Panc1 (cell line): ENCODE results near the gene MAGI2. TPM values are rescaled to one million over a fixed set of nuclear protein-coding genes. Genes with fewer than 3 reads are reported as not detected.
A peak's percentile ranks its signal among the peaks of the same experiment; 100 is the strongest.

Experiments used
- ATAC-seq: fragments of 200-7000 bp; cut with Tn5 transposase; 2 replicates; pipeline ENCODE4 v1.9.1; 2020; ENCODE audit warnings: mild to moderate bottlenecking, moderate library complexity
- BruUV-seq: library from RNA; stranded (reverse); fragments of 400-500 nt; replicated peaks from 2 replicates; lab custom pipeline; 2021; lab: Mats Ljungman, UMichigan
- CTCF ChIA-PET: fragments of 300-600 bp; sonication (Branson Sonifier 250); formaldehyde crosslinking; loops from one replicate; lab custom pipeline; 2022; ENCODE audit warnings: antibody characterized with exemption; lab: Charles Lee
- POLR2A ChIA-PET: fragments of 300-600 bp; sonication (Branson Sonifier 250); formaldehyde crosslinking; loops from one replicate; lab custom pipeline; 2022; ENCODE audit warnings: antibody characterized with exemption; lab: Charles Lee
- DNase-seq: peaks from one replicate; pipeline ENCODE4 v3.0.0-alpha.2; 2010; ENCODE audit warnings: low read depth, low spot score
- H3K27ac ChIP-seq: 2 replicates; pipeline ENCODE4 v1.5.1; 2011; ENCODE audit warnings: mild to moderate bottlenecking, low read length, inconsistent platforms
- H3K27me3 ChIP-seq: fragments of 200-500 bp; sonication (Bioruptor generic); 2 replicates; pipeline ENCODE4 v1.6.0; 2014; ENCODE audit warnings: low read length, inconsistent platforms; ENCODE audit not compliant: control insufficient read depth, insufficient read depth
- H3K36me3 ChIP-seq: fragments of 200-500 bp; sonication (Bioruptor generic); 2 replicates; pipeline ENCODE4 v1.5.1; 2014; ENCODE audit warnings: inconsistent platforms, mild to moderate bottlenecking, low read length, moderate library complexity; ENCODE audit not compliant: control insufficient read depth, insufficient read depth
- H3K4me1 ChIP-seq: 2 replicates; pipeline ENCODE4 v1.5.1; 2011; ENCODE audit warnings: inconsistent platforms, mild to moderate bottlenecking, low read length, moderate library complexity; ENCODE audit not compliant: control insufficient read depth, insufficient read depth
- H3K4me3 ChIP-seq, 2 experiments: 2 replicates each; pipeline ENCODE4 v1.5.1; 2011 to 2012; ENCODE audit warnings: low read depth in 2 of 2, low read length in 2 of 2, mild to moderate bottlenecking in 2 of 2, inconsistent platforms in 1 of 2, moderate library complexity in 1 of 2
- H3K9me3 ChIP-seq: fragments of 200-500 bp; sonication (Bioruptor generic); 2 replicates; pipeline ENCODE4 v1.5.1; 2014; ENCODE audit warnings: low read depth, mild to moderate bottlenecking, inconsistent platforms, low read length, moderate library complexity; ENCODE audit not compliant: control insufficient read depth, insufficient read depth
- POLR2AphosphoS5 ChIP-seq: IDR thresholded peaks from 2 replicates; pipeline ENCODE4 v1.6.1; 2012; ENCODE audit warnings: mild to moderate bottlenecking, low read depth, low read length, moderate library complexity
- SIN3A ChIP-seq: IDR thresholded peaks from 2 replicates; pipeline ENCODE4 v1.6.1; 2012; ENCODE audit warnings: low read depth, mild to moderate bottlenecking, low read length, moderate library complexity, borderline replicate concordance; ENCODE audit not compliant: insufficient read depth
- TCF7L2 ChIP-seq: IDR thresholded peaks from 2 replicates; pipeline ENCODE4 v1.6.1; 2011; ENCODE audit warnings: mild to moderate bottlenecking, low read depth, low read length, inconsistent platforms
- in situ Hi-C: cut with HindIII; loops from 2 replicates; pipeline ENCODE4 v1.10.0; 2016; ENCODE audit warnings: low sequenced_read_pairs, low pct_unique_long_range_greater_than_20kb
- intact Hi-C: fragments of 100-400 bp; cut with micrococcal nuclease; formaldehyde crosslinking; loops from one replicate; pipeline ENCODE4 v1.10.0; 2022; ENCODE audit not compliant: unreplicated experiment
- total RNA-seq: library from RNA; stranded (reverse); gene quantifications from one replicate; pipeline ENCODE4 v1.2.1, GENCODE V29; 2021; ENCODE audit not compliant: unreplicated experiment
- TF ChIP-seq, protein P1 (sequence below): fragments of 450-650 bp; IDR thresholded peaks from 2 replicates; pipeline ENCODE4 v1.5.1; 2017; ENCODE audit warnings: mild to moderate bottlenecking
- TF ChIP-seq, protein P2 (sequence below), 2 experiments: IDR thresholded peaks; 2 replicates each; pipeline ENCODE4 v1.6.1; 2011 to 2012; ENCODE audit warnings: low read depth in 2 of 2, control low read depth in 1 of 2, low read length in 1 of 2, mild to moderate bottlenecking in 1 of 2, moderate library complexity in 1 of 2; ENCODE audit not compliant: insufficient read depth in 1 of 2

Gene MAGI2
- total RNA-seq, 1 experiment from 2014 or later: 5.4 TPM

DNA sequence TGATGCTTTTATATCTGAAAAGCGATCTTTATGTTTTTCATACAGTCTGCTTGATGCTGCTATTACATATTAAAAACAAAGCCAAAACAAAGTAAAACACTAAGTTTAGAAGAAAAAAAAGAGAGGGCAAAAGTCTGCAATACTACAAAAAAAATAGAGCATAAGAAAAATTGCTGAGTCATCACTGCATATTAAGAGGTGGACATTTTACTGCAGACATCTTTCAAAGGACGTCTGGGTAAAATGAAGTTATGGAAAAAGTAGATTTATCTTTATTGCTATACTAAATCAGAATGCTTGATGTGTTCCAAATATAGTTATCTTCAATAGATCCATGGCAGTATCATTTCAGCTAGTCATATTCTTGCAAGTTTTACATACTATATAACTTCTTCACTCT is 172.0 kb downstream of the MAGI2 start:
- TF ChIP-seq TCF7L2: no peak
- DNase-seq: no peak
- no peak for ATAC-seq
- intact Hi-C loops (loop anchor here (10.0 kb wide), 1 partner anchor 763 kb away; no protein-coding TSS in a partner anchor), in situ Hi-C loops (no loop called here)
- H3K4me3 ChIP-seq: no peak overlapping the region
- H3K9me3 ChIP-seq: peaks cover 10% of the 10 kb centered on the region; the same call in 1 of the 2 replicates
- CTCF ChIA-PET: interaction anchor here (1.1 to 1.6 kb wide), 2 partner anchors 11 to 17 kb away, joined by 3 read pairs; no protein-coding TSS in a partner anchor
- H3K36me3 ChIP-seq: no peaks in the 10 kb centered on the region
- POLR2A ChIA-PET: interaction anchor here (0.6 kb wide), 1 partner anchor 1822 kb away, joined by 3 read pairs; no protein-coding TSS in a partner anchor
- peak overlapping the region; percentile 97 for H3K27ac ChIP-seq
- no TSS peak for BruUV-seq
- no peaks in the 10 kb centered on the region for H3K27me3 ChIP-seq
- H3K4me1 ChIP-seq: peaks cover 44% of the 10 kb centered on the region

DNA sequence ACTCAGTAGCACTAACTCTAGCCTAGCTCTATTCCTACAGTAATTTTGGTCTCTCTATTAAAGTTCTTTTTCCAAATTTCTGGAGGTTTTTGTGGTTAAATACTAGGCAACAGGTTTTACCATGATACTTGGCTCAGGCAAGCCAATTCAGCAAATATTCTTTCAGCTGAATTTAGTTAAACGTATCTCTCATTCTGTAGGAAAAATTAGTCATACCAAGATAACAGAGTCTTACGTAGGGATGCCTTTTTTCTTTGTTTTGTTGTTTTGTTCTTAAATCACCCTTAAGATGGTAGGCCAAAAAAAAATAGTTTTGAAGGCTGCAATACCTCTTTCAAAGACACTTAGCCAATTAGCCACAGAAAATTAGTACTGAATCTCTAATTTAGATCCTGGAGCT is 180.5 kb downstream of the MAGI2 start:
- peaks cover 13% of the 10 kb centered on the region; the same call in 1 of the 2 replicates for H3K9me3 ChIP-seq
- TF ChIP-seq SIN3A (no peak), TCF7L2 (no peak), POLR2AphosphoS5 (no peak)
- TF ChIP-seq, protein P1, sequence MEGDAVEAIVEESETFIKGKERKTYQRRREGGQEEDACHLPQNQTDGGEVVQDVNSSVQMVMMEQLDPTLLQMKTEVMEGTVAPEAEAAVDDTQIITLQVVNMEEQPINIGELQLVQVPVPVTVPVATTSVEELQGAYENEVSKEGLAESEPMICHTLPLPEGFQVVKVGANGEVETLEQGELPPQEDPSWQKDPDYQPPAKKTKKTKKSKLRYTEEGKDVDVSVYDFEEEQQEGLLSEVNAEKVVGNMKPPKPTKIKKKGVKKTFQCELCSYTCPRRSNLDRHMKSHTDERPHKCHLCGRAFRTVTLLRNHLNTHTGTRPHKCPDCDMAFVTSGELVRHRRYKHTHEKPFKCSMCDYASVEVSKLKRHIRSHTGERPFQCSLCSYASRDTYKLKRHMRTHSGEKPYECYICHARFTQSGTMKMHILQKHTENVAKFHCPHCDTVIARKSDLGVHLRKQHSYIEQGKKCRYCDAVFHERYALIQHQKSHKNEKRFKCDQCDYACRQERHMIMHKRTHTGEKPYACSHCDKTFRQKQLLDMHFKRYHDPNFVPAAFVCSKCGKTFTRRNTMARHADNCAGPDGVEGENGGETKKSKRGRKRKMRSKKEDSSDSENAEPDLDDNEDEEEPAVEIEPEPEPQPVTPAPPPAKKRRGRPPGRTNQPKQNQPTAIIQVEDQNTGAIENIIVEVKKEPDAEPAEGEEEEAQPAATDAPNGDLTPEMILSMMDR: no peak
- TF ChIP-seq, protein P2, sequence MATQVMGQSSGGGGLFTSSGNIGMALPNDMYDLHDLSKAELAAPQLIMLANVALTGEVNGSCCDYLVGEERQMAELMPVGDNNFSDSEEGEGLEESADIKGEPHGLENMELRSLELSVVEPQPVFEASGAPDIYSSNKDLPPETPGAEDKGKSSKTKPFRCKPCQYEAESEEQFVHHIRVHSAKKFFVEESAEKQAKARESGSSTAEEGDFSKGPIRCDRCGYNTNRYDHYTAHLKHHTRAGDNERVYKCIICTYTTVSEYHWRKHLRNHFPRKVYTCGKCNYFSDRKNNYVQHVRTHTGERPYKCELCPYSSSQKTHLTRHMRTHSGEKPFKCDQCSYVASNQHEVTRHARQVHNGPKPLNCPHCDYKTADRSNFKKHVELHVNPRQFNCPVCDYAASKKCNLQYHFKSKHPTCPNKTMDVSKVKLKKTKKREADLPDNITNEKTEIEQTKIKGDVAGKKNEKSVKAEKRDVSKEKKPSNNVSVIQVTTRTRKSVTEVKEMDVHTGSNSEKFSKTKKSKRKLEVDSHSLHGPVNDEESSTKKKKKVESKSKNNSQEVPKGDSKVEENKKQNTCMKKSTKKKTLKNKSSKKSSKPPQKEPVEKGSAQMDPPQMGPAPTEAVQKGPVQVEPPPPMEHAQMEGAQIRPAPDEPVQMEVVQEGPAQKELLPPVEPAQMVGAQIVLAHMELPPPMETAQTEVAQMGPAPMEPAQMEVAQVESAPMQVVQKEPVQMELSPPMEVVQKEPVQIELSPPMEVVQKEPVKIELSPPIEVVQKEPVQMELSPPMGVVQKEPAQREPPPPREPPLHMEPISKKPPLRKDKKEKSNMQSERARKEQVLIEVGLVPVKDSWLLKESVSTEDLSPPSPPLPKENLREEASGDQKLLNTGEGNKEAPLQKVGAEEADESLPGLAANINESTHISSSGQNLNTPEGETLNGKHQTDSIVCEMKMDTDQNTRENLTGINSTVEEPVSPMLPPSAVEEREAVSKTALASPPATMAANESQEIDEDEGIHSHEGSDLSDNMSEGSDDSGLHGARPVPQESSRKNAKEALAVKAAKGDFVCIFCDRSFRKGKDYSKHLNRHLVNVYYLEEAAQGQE (IDR thresholded peaks at IDR 0.05; ENCODE audit: insufficient read depth in 1 of 2, low read depth in 2 of 2, low read length in 1 of 2): no peak
- no peaks in the 10 kb centered on the region; the same call in none of the 2 replicates for H3K4me1 ChIP-seq
- in situ Hi-C loops: no loop called here
- H3K36me3 ChIP-seq: no peaks in the 10 kb centered on the region
- DNase-seq: no peak
- no TSS peak for BruUV-seq
- CTCF ChIA-PET: no interaction called here
- no peaks in the 10 kb centered on the region for H3K27me3 ChIP-seq
- no peak for ATAC-seq
- H3K27ac ChIP-seq: peak overlapping the region; percentile 75
- intact Hi-C loops: no loop called here
- POLR2A ChIA-PET: no interaction called here
- no peak overlapping the region for H3K4me3 ChIP-seq

DNA sequence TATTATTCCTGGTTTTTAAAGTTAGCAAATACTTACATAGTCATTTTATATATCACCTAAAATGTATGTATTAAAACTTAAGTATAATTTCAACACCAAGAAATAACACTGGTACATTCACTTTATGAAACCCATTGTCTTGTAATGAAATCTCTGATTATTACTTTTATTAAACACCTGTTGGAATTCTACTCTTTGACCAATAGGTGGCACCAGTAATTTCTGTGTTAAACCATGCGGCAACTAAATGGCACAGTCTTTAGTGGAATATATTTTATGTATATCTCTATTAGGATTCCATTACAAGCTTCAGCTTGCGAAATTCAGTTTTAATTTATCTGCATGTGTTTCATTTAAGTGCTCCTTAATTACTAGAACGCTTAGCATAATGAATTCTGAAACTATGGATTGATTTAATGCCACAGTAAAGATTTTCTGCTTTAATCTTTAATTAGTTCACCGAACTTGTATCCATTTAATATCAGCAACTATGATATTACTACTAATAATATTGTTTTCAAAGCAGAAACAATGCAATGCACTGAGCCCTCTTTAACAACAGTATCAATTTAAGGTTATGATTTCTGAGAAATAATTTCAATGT is 181.3 kb downstream of the MAGI2 start:
- POLR2A ChIA-PET: no interaction called here
- TF ChIP-seq POLR2AphosphoS5 (no peak), SIN3A (no peak), TCF7L2 (no peak)
- TF ChIP-seq, protein P1: peak; percentile 68; the same call in 1 of the 2 replicates
- TF ChIP-seq, protein P2 (IDR thresholded peaks at IDR 0.05; ENCODE audit: insufficient read depth in 1 of 2, low read depth in 2 of 2, low read length in 1 of 2): no peak
- Histone ChIP-seq H3K4me1 (no peaks in the 10 kb centered on the region; the same call in none of the 2 replicates), H3K36me3 (no peaks in the 10 kb centered on the region), H3K27me3 (no peaks in the 10 kb centered on the region), H3K4me3 (no peak overlapping the region), H3K27ac (peak overlapping the region; percentile 75; the same call in 1 of the 2 replicates), H3K9me3 (peaks cover 11% of the 10 kb centered on the region; the same call in 1 of the 2 replicates)
- DNase-seq: no peak
- intact Hi-C loops (no loop called here), in situ Hi-C loops (no loop called here)
- ATAC-seq: no peak
- BruUV-seq: no TSS peak
- CTCF ChIA-PET: no interaction called here
